Measurements from ENCODE around the gene URM1. TPM values are rescaled to one million over a fixed set of nuclear protein-coding genes. Genes with fewer than 3 reads are reported as not detected.

Gene URM1
- total RNA-seq (10 to 100 TPM; 28.4 to 28.8 TPM), total RNA-seq (21.5 to 87.8 (median 44.3) reads per million in 172 experiments)
- polyA plus RNA-seq (2013, experiment 1 of 2) = 40.6 TPM
- 45.6 TPM for polyA plus RNA-seq (2013, experiment 2 of 2)

- Histone ChIP-seq H3K4me1 (ENCODE audit: insufficient read depth, low read length) (peaks cover 20% of the 10 kb centered on the region), H3K36me3 (ENCODE audit: insufficient read depth, low read length) (peaks cover 23% of the 10 kb centered on the region), H3K27me3 (ENCODE audit: control insufficient read depth in 1 of 2, insufficient read depth in 2 of 2, low read length in 2 of 2) (no peaks in the 10 kb centered on the region), H3K9me3 (ENCODE audit: control insufficient read depth in 1 of 2, insufficient read depth in 1 of 2, low read length in 2 of 2) (no peaks in the 10 kb centered on the region), H3K27ac (ENCODE audit: low read depth in 1 of 2, low read length in 2 of 2) (peak within 1 kb of the TSS; percentile 68 to 92), H3K4me3 (ENCODE audit: low read length) (peak within 1 kb of the TSS; percentile 93)
- ATAC-seq (ENCODE audit: poor library complexity) (peak; percentile 94), DNase-seq (peak; percentile 90 to 98 (median 94))
- intact Hi-C loops (cut with DNase I, micrococcal nuclease) = loop anchor here (1.0 to 5.0 kb wide), 10 partner anchors 9 to 401 kb away; partner anchors contain the start of genes COQ4 (in 2 of the 2), TRUB2 (in 2 of the 2), DNM1 (in 1 of the 2) and GLE1 (in 1 of the 2)
- POLR2A ChIA-PET = interaction anchor here (0.6 to 2.9 kb wide), 17 partner anchors 10 to 459 kb away, joined by 3 to 30 read pairs (median 7); partner anchors contain the start of genes CERCAM, ENDOG, GLE1 and GOLGA2
- no peaks in the 10 kb centered on the region for H3K27me3 Mint-ChIP-seq
- CTCF ChIA-PET = interaction anchor here (0.5 to 2.7 kb wide), 6 partner anchors 9 to 93 kb away, joined by 3 to 27 read pairs (median 4); no protein-coding TSS in a partner anchor
- TF ChIP-seq CTCF (IDR thresholded peaks at IDR 0.05) = no peak
- H3K4me1 Mint-ChIP-seq (ENCODE audit: low read depth) = peaks cover 34% of the 10 kb centered on the region
- H3K4me3 Mint-ChIP-seq = peak within 1 kb of the TSS; percentile 97
- peak within 1 kb of the TSS; percentile 94 for H3K27ac Mint-ChIP-seq
- peaks cover 46% of the 10 kb centered on the region for H3K36me3 Mint-ChIP-seq (ENCODE audit: low read depth)
- H3K9me3 Mint-ChIP-seq = no peaks in the 10 kb centered on the region
These were observed at the start of gene URM1 for GRCh38 chr9:128370752-128371629. Gene URM1, plus strand, starts transcription at chr9:128371374. Its CDS starts 7 bp downstream, at chr9:128371381.

- Mint-ChIP-seq H3K4me3 (peak overlapping the region; percentile 91), H3K4me1 (ENCODE audit: low read depth) (peaks cover 31% of the 10 kb centered on the region), H3K9me3 (no peaks in the 10 kb centered on the region), H3K27ac (peak overlapping the region; percentile 93), H3K27me3 (no peaks in the 10 kb centered on the region), H3K36me3 (ENCODE audit: low read depth) (peaks cover 46% of the 10 kb centered on the region)
- intact Hi-C loops (cut with DNase I, micrococcal nuclease) = loop anchor here (1.0 to 10.0 kb wide), 10 partner anchors 18 to 465 kb away; partner anchors contain the start of genes URM1 (in 2 of the 2), CIZ1 (in 1 of the 2), GOLGA2 (in 1 of the 2) and ODF2 (in 1 of the 2)
- TF ChIP-seq CTCF (IDR thresholded peaks at IDR 0.05) = no peak
- Histone ChIP-seq H3K4me1 (ENCODE audit: insufficient read depth, low read length) (peaks cover 32% of the 10 kb centered on the region), H3K27me3 (ENCODE audit: control insufficient read depth in 1 of 2, insufficient read depth in 2 of 2, low read length in 2 of 2) (no peaks in the 10 kb centered on the region), H3K36me3 (ENCODE audit: insufficient read depth, low read length) (peaks cover 29% of the 10 kb centered on the region), H3K27ac (ENCODE audit: low read depth in 1 of 2, low read length in 2 of 2) (peak overlapping the region; percentile 80 to 91), H3K4me3 (ENCODE audit: low read length) (peak overlapping the region; percentile 80), H3K9me3 (ENCODE audit: control insufficient read depth in 1 of 2, insufficient read depth in 1 of 2, low read length in 2 of 2) (no peaks in the 10 kb centered on the region)
- DNase-seq (no peak), ATAC-seq (ENCODE audit: poor library complexity) (no peak)
- ChIA-PET CTCF (interaction anchor here (0.7 to 1.5 kb wide), 2 partner anchors 19 to 44 kb away, joined by 3 to 5 read pairs; no protein-coding TSS in a partner anchor), POLR2A (interaction anchor here (1.0 kb wide), 2 partner anchors 20 to 46 kb away, joined by 3 to 4 read pairs; no protein-coding TSS in a partner anchor)
These were observed 49.2 kb upstream of the URM1 start for GRCh38 chr9:128321879-128322403.

All from CD4-positive, alpha-beta T cell (primary cell).